ENCODE measurements around the gene IGFN1.

The IGFN1 gene

GRCh38 chr1:201269900-201270410 is 79.3 kb downstream of the IGFN1 start:
- H3K36me3 ChIP-seq (ENCODE audit: control insufficient read depth in 1 of 2, insufficient read depth in 2 of 2, low read depth in 1 of 2, low read length in 2 of 2), result no peaks in the 10 kb centered on the region
- DNase-seq, result no peak
- H3K79me1 ChIP-seq (replicated peaks; ENCODE audit: low read length, poor library complexity, severe bottlenecking), result no peaks in the 10 kb centered on the region
- H3K9ac ChIP-seq (ENCODE audit: low read length), result no peak overlapping the region
- H3K4me3 ChIP-seq (ENCODE audit: insufficient read depth in 1 of 2, low read depth in 1 of 2, low read length in 2 of 2), result no peak overlapping the region
- H4K91ac ChIP-seq (ENCODE audit: low read length), result no peak overlapping the region
- H3K4me2 ChIP-seq (ENCODE audit: low read length, poor library complexity, severe bottlenecking), result no peak overlapping the region
- H2AK5ac ChIP-seq (ENCODE audit: low read length, severe bottlenecking), result no peak overlapping the region
- H2BK12ac ChIP-seq (ENCODE audit: low read length in 2 of 2), result no peak overlapping the region
- no peak overlapping the region for H2AFZ ChIP-seq (ENCODE audit: low read depth, low read length)
- H2BK15ac ChIP-seq (ENCODE audit: low read depth, poor library complexity, severe bottlenecking), result no peak overlapping the region
- no peak overlapping the region for H4K8ac ChIP-seq (ENCODE audit: low read length)
- no peak overlapping the region for H2BK120ac ChIP-seq (ENCODE audit: low read depth, low read length)
- WGBS, result 76% methylated on average over 6 of the region's 6 CpGs
- H3K18ac ChIP-seq (ENCODE audit: low read depth in 1 of 2, low read length in 2 of 2), result no peak overlapping the region
- no peak overlapping the region for H3K27ac ChIP-seq (ENCODE audit: low read length, poor library complexity, severe bottlenecking)
- H3K27me3 ChIP-seq (ENCODE audit: control insufficient read depth in 1 of 2, insufficient read depth in 1 of 2, low read length in 2 of 2), result peaks cover 0 to 6% of the 10 kb centered on the region in 2 experiments
- no peaks in the 10 kb centered on the region for H3K9me3 ChIP-seq (ENCODE audit: control insufficient read depth, low read length)
- no peak overlapping the region for H3K4ac ChIP-seq (ENCODE audit: low read depth in 1 of 2, low read length in 2 of 2)
- H3K4me1 ChIP-seq (ENCODE audit: control insufficient read depth, insufficient read depth, low read depth, low read length), result peaks cover 12% of the 10 kb centered on the region
- H3K23ac ChIP-seq (ENCODE audit: low read length in 2 of 2), result no peak overlapping the region
- H2BK5ac ChIP-seq (ENCODE audit: low read depth, low read length, poor library complexity, severe bottlenecking), result no peak overlapping the region
- H3K14ac ChIP-seq (ENCODE audit: low read length in 2 of 2), result no peak overlapping the region

- no peak overlapping the region for H2BK15ac ChIP-seq (ENCODE audit: low read depth, poor library complexity, severe bottlenecking)
- no peak overlapping the region for H3K23ac ChIP-seq (ENCODE audit: low read length in 2 of 2)
- H2BK5ac ChIP-seq (ENCODE audit: low read depth, low read length, poor library complexity, severe bottlenecking), result no peak overlapping the region
- H2BK12ac ChIP-seq (ENCODE audit: low read length in 2 of 2), result no peak overlapping the region
- H3K9ac ChIP-seq (ENCODE audit: low read length), result no peak overlapping the region
- no peak overlapping the region for H3K4me2 ChIP-seq (ENCODE audit: low read length, poor library complexity, severe bottlenecking)
- DNase-seq, result no peak
- no peak overlapping the region for H2BK120ac ChIP-seq (ENCODE audit: low read depth, low read length)
- no peak overlapping the region for H4K8ac ChIP-seq (ENCODE audit: low read length)
- no peak overlapping the region for H3K4me3 ChIP-seq (ENCODE audit: insufficient read depth in 1 of 2, low read depth in 1 of 2, low read length in 2 of 2)
- no peaks in the 10 kb centered on the region for H3K36me3 ChIP-seq (ENCODE audit: control insufficient read depth in 1 of 2, insufficient read depth in 2 of 2, low read depth in 1 of 2, low read length in 2 of 2)
- no peaks in the 10 kb centered on the region for H3K79me1 ChIP-seq (replicated peaks; ENCODE audit: low read length, poor library complexity, severe bottlenecking)
- no peak overlapping the region for H3K27ac ChIP-seq (ENCODE audit: low read length, poor library complexity, severe bottlenecking)
- no peak overlapping the region for H4K91ac ChIP-seq (ENCODE audit: low read length)
- H2AK5ac ChIP-seq (ENCODE audit: low read length, severe bottlenecking), result no peak overlapping the region
- no peak overlapping the region for H3K4ac ChIP-seq (ENCODE audit: low read depth in 1 of 2, low read length in 2 of 2)
- H3K27me3 ChIP-seq (ENCODE audit: control insufficient read depth in 1 of 2, insufficient read depth in 1 of 2, low read length in 2 of 2), result peaks cover 0 to 6% of the 10 kb centered on the region in 2 experiments
- peaks cover 17% of the 10 kb centered on the region for H3K4me1 ChIP-seq (ENCODE audit: control insufficient read depth, insufficient read depth, low read depth, low read length)
- H3K9me3 ChIP-seq (ENCODE audit: control insufficient read depth, low read length), result no peaks in the 10 kb centered on the region
- WGBS, result 80% methylated on average over 6 of the region's 6 CpGs
- H3K14ac ChIP-seq (ENCODE audit: low read length in 2 of 2), result no peak overlapping the region
- H3K18ac ChIP-seq (ENCODE audit: low read depth in 1 of 2, low read length in 2 of 2), result no peak overlapping the region
- H2AFZ ChIP-seq (ENCODE audit: low read depth, low read length), result no peak overlapping the region
These were observed 80.2 kb downstream of the IGFN1 start for GRCh38 chr1:201270616-201271390.

GRCh38 chr1:201272799-201273198 is 82.2 kb downstream of the IGFN1 start:
- no peak overlapping the region for H4K8ac ChIP-seq (ENCODE audit: low read length)
- H3K27me3 ChIP-seq (ENCODE audit: control insufficient read depth in 1 of 2, insufficient read depth in 1 of 2, low read length in 2 of 2), result peaks cover 0 to 6% of the 10 kb centered on the region in 2 experiments
- H3K4ac ChIP-seq (ENCODE audit: low read depth in 1 of 2, low read length in 2 of 2), result no peak overlapping the region
- no peak overlapping the region for H2BK12ac ChIP-seq (ENCODE audit: low read length in 2 of 2)
- H3K9ac ChIP-seq (ENCODE audit: low read length), result no peak overlapping the region
- H3K4me2 ChIP-seq (ENCODE audit: low read length, poor library complexity, severe bottlenecking), result no peak overlapping the region
- 67% methylated on average over 10 of the region's 10 CpGs for WGBS
- no peaks in the 10 kb centered on the region for H3K9me3 ChIP-seq (ENCODE audit: control insufficient read depth, low read length)
- DNase-seq, result no peak
- H2BK120ac ChIP-seq (ENCODE audit: low read depth, low read length), result no peak overlapping the region
- no peak overlapping the region for H2BK15ac ChIP-seq (ENCODE audit: low read depth, poor library complexity, severe bottlenecking)
- H2AK5ac ChIP-seq (ENCODE audit: low read length, severe bottlenecking), result no peak overlapping the region
- H2AFZ ChIP-seq (ENCODE audit: low read depth, low read length), result no peak overlapping the region
- H2BK5ac ChIP-seq (ENCODE audit: low read depth, low read length, poor library complexity, severe bottlenecking), result no peak overlapping the region
- no peak overlapping the region for H3K4me3 ChIP-seq (ENCODE audit: insufficient read depth in 1 of 2, low read depth in 1 of 2, low read length in 2 of 2)
- no peak overlapping the region for H4K91ac ChIP-seq (ENCODE audit: low read length)
- H3K36me3 ChIP-seq (ENCODE audit: control insufficient read depth in 1 of 2, insufficient read depth in 2 of 2, low read depth in 1 of 2, low read length in 2 of 2), result no peaks in the 10 kb centered on the region
- peaks cover 16% of the 10 kb centered on the region for H3K4me1 ChIP-seq (ENCODE audit: control insufficient read depth, insufficient read depth, low read depth, low read length)
- no peak overlapping the region for H3K27ac ChIP-seq (ENCODE audit: low read length, poor library complexity, severe bottlenecking)
- no peak overlapping the region for H3K18ac ChIP-seq (ENCODE audit: low read depth in 1 of 2, low read length in 2 of 2)
- no peak overlapping the region for H3K14ac ChIP-seq (ENCODE audit: low read length in 2 of 2)
- H3K23ac ChIP-seq (ENCODE audit: low read length in 2 of 2), result no peak overlapping the region
- no peaks in the 10 kb centered on the region for H3K79me1 ChIP-seq (replicated peaks; ENCODE audit: low read length, poor library complexity, severe bottlenecking)

GRCh38 chr1:201274616-201275252 is 84.1 kb downstream of the IGFN1 start:
- Histone ChIP-seq H3K23ac (ENCODE audit: low read length in 2 of 2) (no peak overlapping the region), H2BK120ac (ENCODE audit: low read depth, low read length) (no peak overlapping the region), H3K4me2 (ENCODE audit: low read length, poor library complexity, severe bottlenecking) (no peak overlapping the region), H2AK5ac (ENCODE audit: low read length, severe bottlenecking) (no peak overlapping the region), H3K27ac (ENCODE audit: low read length, poor library complexity, severe bottlenecking) (no peak overlapping the region), H3K27me3 (ENCODE audit: control insufficient read depth in 1 of 2, insufficient read depth in 1 of 2, low read length in 2 of 2) (peaks cover 0 to 5% of the 10 kb centered on the region in 2 experiments), H3K36me3 (ENCODE audit: control insufficient read depth in 1 of 2, insufficient read depth in 2 of 2, low read depth in 1 of 2, low read length in 2 of 2) (no peaks in the 10 kb centered on the region), H2AFZ (ENCODE audit: low read depth, low read length) (no peak overlapping the region), H4K91ac (ENCODE audit: low read length) (no peak overlapping the region), H3K18ac (ENCODE audit: low read depth in 1 of 2, low read length in 2 of 2) (no peak overlapping the region), H3K79me1 (replicated peaks; ENCODE audit: low read length, poor library complexity, severe bottlenecking) (no peaks in the 10 kb centered on the region), H3K4me1 (ENCODE audit: control insufficient read depth, insufficient read depth, low read depth, low read length) (peaks cover 9% of the 10 kb centered on the region), H2BK12ac (ENCODE audit: low read length in 2 of 2) (no peak overlapping the region), H2BK5ac (ENCODE audit: low read depth, low read length, poor library complexity, severe bottlenecking) (no peak overlapping the region), H2BK15ac (ENCODE audit: low read depth, poor library complexity, severe bottlenecking) (no peak overlapping the region), H3K14ac (ENCODE audit: low read length in 2 of 2) (no peak overlapping the region), H3K9ac (ENCODE audit: low read length) (no peak overlapping the region), H3K9me3 (ENCODE audit: control insufficient read depth, low read length) (no peaks in the 10 kb centered on the region), H4K8ac (ENCODE audit: low read length) (no peak overlapping the region), H3K4ac (ENCODE audit: low read depth in 1 of 2, low read length in 2 of 2) (no peak overlapping the region), H3K4me3 (ENCODE audit: insufficient read depth in 1 of 2, low read depth in 1 of 2, low read length in 2 of 2) (no peak overlapping the region)
- 89% methylated on average over 12 of the region's 12 CpGs for WGBS
- no peak for DNase-seq
